Fibroblast of lung (primary cell): ENCODE data around the gene TIFAB.

Experiments used
- EZH2 ChIP-seq: IDR thresholded peaks from 2 replicates; pipeline ENCODE4 v1.5.1; 2012; ENCODE audit warnings: low read length, control low read depth, mild to moderate bottlenecking; ENCODE audit errors: missing control alignments
- TF ChIP-seq, protein P1 (sequence below), 2 donors: IDR thresholded peaks in 1 of 2; conservative IDR thresholded peaks in 1 of 2; 1 replicate in 1 of 2; 2 replicates in 1 of 2; pipeline ENCODE4 v1.5.1; 2011 to 2012; ENCODE audit warnings: low read length in 2 of 2, control low read depth in 1 of 2, inconsistent platforms in 1 of 2, low read depth in 1 of 2, mild to moderate bottlenecking in 1 of 2

DNA sequence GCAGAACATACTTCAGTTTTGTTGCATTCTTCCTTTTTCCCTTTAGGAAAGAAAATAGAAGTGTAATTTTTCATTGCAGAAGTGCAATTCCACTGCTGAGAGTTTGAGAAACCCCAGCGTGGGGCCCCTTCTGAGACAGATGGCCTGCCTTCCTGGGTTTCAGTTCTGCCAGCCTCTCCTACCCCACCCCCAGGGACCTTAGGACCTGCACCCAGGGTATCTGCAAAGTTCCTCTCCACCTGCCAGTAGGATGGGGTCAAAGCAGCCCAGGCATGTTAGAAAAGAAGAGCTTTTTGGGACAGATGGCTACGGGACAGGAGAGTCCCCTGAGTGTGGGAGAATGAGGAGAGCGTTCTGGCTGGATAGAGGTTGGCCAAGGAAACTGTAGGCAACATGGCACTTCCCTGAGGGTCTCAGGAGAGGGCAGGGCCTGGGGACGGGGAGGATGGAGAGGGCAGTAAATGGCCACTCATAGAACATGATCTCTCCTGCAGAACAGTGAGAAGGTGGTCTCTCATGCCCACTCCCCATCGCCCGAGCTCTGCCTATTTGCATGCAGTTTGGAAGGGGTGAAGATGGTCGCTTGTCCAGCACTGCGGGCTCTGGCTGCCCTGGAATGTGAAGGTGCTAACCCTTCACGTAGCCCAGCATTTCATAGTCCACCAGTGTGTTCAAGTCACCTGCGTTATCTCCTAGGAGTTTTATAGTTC lies at the start of gene TIFAB:
- TF ChIP-seq, protein P1, sequence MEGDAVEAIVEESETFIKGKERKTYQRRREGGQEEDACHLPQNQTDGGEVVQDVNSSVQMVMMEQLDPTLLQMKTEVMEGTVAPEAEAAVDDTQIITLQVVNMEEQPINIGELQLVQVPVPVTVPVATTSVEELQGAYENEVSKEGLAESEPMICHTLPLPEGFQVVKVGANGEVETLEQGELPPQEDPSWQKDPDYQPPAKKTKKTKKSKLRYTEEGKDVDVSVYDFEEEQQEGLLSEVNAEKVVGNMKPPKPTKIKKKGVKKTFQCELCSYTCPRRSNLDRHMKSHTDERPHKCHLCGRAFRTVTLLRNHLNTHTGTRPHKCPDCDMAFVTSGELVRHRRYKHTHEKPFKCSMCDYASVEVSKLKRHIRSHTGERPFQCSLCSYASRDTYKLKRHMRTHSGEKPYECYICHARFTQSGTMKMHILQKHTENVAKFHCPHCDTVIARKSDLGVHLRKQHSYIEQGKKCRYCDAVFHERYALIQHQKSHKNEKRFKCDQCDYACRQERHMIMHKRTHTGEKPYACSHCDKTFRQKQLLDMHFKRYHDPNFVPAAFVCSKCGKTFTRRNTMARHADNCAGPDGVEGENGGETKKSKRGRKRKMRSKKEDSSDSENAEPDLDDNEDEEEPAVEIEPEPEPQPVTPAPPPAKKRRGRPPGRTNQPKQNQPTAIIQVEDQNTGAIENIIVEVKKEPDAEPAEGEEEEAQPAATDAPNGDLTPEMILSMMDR (conservative IDR thresholded peaks at IDR 0.05 in 1 of 2, IDR thresholded peaks at IDR 0.05 in 1 of 2; ENCODE audit: low read depth in 1 of 2, low read length in 2 of 2): no peak
- no peak for TF ChIP-seq EZH2
